ENCODE data around the gene TCIRG1. TPM values are rescaled to one million over a fixed set of nuclear protein-coding genes. Genes with fewer than 3 reads are reported as not detected.

Gene TCIRG1
- total RNA-seq, 2 experiments from 2014 or later = 199 to 201 TPM

- H3K79me2 ChIP-seq (ENCODE audit: insufficient read depth, low read depth, low read length) = no peaks in the 10 kb centered on the region
- TF ChIP-seq CTCF (conservative IDR thresholded peaks at IDR 0.05; ENCODE audit: low read length) (no peak), EZH2phosphoT487 (IDR thresholded peaks at IDR 0.05; ENCODE audit: borderline replicate concordance, low read depth, low read length) (no peak)
- no TSS peak for BruUV-seq (replicated peaks)
- ChIA-PET CTCF (ENCODE audit: unreplicated experiment) (no interaction called here), POLR2A (interaction anchor here (1.2 kb wide), 1 partner anchor 12 kb away, joined by 4 read pairs; the partner anchor contains the start of gene ALDH3B1)
- H3K9me3 ChIP-seq (ENCODE audit: low read length) = no peaks in the 10 kb centered on the region
- H4K20me1 ChIP-seq (ENCODE audit: insufficient read depth, low read length) = no peaks in the 10 kb centered on the region
- H3K4me1 ChIP-seq (ENCODE audit: insufficient read depth, low read length, poor library complexity, severe bottlenecking) = peaks cover 49% of the 10 kb centered on the region
- peaks cover 26% of the 10 kb centered on the region for H3K36me3 ChIP-seq (ENCODE audit: insufficient read depth, low read length)
- H3K27ac ChIP-seq (ENCODE audit: low read depth, low read length, poor library complexity, severe bottlenecking) = peak overlapping the region; percentile 44
- H3K4me3 ChIP-seq (ENCODE audit: low read depth, low read length, poor library complexity, severe bottlenecking) = no peak overlapping the region
- H2AFZ ChIP-seq (ENCODE audit: low read length) = no peak overlapping the region
- no peaks in the 10 kb centered on the region for H3K9me2 ChIP-seq (ENCODE audit: insufficient read depth, low read length)
- intact Hi-C loops (cut with micrococcal nuclease; ENCODE audit: unreplicated experiment) = loop anchor here (10.0 kb wide), 1 partner anchor 353 kb away; no protein-coding TSS in a partner anchor
- DNase-seq (ENCODE audit: low spot score) = no peak
- no peak overlapping the region for H3K4me2 ChIP-seq (ENCODE audit: low read length)
These were observed 41.3 kb upstream of the TCIRG1 start for GRCh38 chr11:67997475-67997921.

GRCh38 chr11:67998150-67999045 lies 40.4 kb upstream of the TCIRG1 start:
- ChIA-PET CTCF (ENCODE audit: unreplicated experiment) (no interaction called here), POLR2A (interaction anchor here (0.6 kb wide), 1 partner anchor 489 kb away, joined by 3 read pairs; no protein-coding TSS in a partner anchor)
- no peaks in the 10 kb centered on the region for H4K20me1 ChIP-seq (ENCODE audit: insufficient read depth, low read length)
- peak overlapping the region; percentile 32 for H3K4me2 ChIP-seq (ENCODE audit: low read length)
- no peak overlapping the region for H2AFZ ChIP-seq (ENCODE audit: low read length)
- H3K79me2 ChIP-seq (ENCODE audit: insufficient read depth, low read depth, low read length) = no peaks in the 10 kb centered on the region
- peak; percentile 56 for DNase-seq (ENCODE audit: low spot score)
- BruUV-seq (replicated peaks) = no TSS peak
- no peak for TF ChIP-seq CTCF (conservative IDR thresholded peaks at IDR 0.05; ENCODE audit: low read length)
- no peak for TF ChIP-seq EZH2phosphoT487 (IDR thresholded peaks at IDR 0.05; ENCODE audit: borderline replicate concordance, low read depth, low read length)
- peaks cover 52% of the 10 kb centered on the region for H3K4me1 ChIP-seq (ENCODE audit: insufficient read depth, low read length, poor library complexity, severe bottlenecking)
- no peak overlapping the region for H3K4me3 ChIP-seq (ENCODE audit: low read depth, low read length, poor library complexity, severe bottlenecking)
- intact Hi-C loops (cut with micrococcal nuclease; ENCODE audit: unreplicated experiment) = loop anchor here (10.0 kb wide), 1 partner anchor 354 kb away; no protein-coding TSS in a partner anchor
- H3K9me3 ChIP-seq (ENCODE audit: low read length) = no peaks in the 10 kb centered on the region
- H3K27ac ChIP-seq (ENCODE audit: low read depth, low read length, poor library complexity, severe bottlenecking) = peak overlapping the region; percentile 44
- peaks cover 26% of the 10 kb centered on the region for H3K36me3 ChIP-seq (ENCODE audit: insufficient read depth, low read length)
- H3K9me2 ChIP-seq (ENCODE audit: insufficient read depth, low read length) = no peaks in the 10 kb centered on the region

All from OCI-LY7 (cell line).